Activated T-helper 17 cell treated with anti-CD3 and anti-CD28 coated beads, Interleukin-2, amount 50 U/mL, for 72 hours (primary cell): ENCODE results near the gene BTBD16. TPM values are rescaled to one million over a fixed set of nuclear protein-coding genes. Genes with fewer than 3 reads are reported as not detected.

ENCODE experiments used
- ATAC-seq: fragments of 150-1000 bp; cut with Tn5 transposase; replicated peaks from 2 replicates; pipeline ENCODE4 v1.10.0; 2021; ENCODE audit warnings: mild to moderate bottlenecking, moderate library complexity
- H3K27ac Mint-ChIP-seq: one replicate; pipeline ENCODE4 v1.8.0; 2022; ENCODE audit warnings: mixed read lengths
- H3K27me3 Mint-ChIP-seq: one replicate; pipeline ENCODE4 v1.8.0; 2022; ENCODE audit warnings: mixed read lengths
- H3K36me3 Mint-ChIP-seq: one replicate; pipeline ENCODE4 v1.8.0; 2022; ENCODE audit warnings: low read depth, mild to moderate bottlenecking, mixed read lengths
- H3K4me1 Mint-ChIP-seq: one replicate; pipeline ENCODE4 v1.8.0; 2022; ENCODE audit warnings: mixed read lengths
- H3K4me3 Mint-ChIP-seq: one replicate; pipeline ENCODE4 v1.8.0; 2022; ENCODE audit warnings: mild to moderate bottlenecking, mixed read lengths
- H3K9me3 Mint-ChIP-seq: one replicate; pipeline ENCODE4 v1.8.0; 2022; ENCODE audit warnings: mixed read lengths
- total RNA-seq, 2 donors: library from RNA; stranded (reverse); gene quantifications; one replicate each; pipeline ENCODE4 v1.2.3, GENCODE V29; 2022

Gene BTBD16
- total RNA-seq = not detected

DNA sequence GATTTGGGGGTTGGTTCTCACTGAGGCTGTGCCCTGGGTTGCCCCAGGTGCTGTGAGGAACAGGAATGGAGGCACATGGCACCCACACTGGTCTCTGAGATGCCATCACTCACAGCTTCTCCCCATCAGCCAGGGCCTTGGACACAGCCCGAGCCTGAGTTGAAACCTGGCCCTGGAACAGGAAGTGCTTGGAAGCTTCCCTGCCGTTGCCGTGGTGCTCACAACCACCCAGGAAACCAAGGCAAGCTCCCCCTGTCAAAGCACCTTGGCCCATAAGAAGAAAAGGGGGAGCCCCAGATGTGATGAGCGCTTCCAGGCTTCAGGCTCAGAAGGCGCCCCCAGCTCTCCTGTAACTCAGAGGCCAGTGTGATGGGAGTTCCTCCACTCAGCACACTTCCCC is at the start of gene BTBD16:
Gene BTBD16 (plus strand): TSS at position 221 of the 400 bp plus-strand sequence. CDS start 3,786 bp downstream, outside the sequence.
- no peaks in the 10 kb centered on the region for H3K9me3 Mint-ChIP-seq
- H3K4me1 Mint-ChIP-seq = no peaks in the 10 kb centered on the region
- H3K27ac Mint-ChIP-seq = no peak within 1 kb of the TSS
- H3K4me3 Mint-ChIP-seq = no peak within 1 kb of the TSS
- H3K36me3 Mint-ChIP-seq = no peaks in the 10 kb centered on the region
- peaks cover 9% of the 10 kb centered on the region for H3K27me3 Mint-ChIP-seq
- no peak for ATAC-seq

DNA sequence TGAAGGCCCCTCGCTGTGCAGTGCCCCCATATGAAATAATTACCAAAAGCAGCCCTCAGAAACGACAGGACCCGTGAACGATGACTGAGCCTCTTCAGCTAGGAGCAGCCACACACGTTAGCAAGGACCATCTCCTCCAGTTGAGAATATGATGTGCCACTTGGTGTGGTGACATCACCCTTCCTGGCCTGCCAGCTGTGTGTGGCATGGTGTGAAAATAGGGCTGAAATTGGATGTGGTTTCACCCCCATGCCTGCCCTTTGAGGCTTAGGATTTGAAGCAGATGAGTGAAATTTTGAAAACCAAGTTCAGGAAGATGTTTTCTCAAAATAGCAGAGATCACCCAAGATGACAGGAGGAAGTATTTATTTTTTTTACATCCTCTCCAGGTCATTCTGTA is 49.1 kb upstream of the BTBD16 start:
- Mint-ChIP-seq H3K4me1 (no peaks in the 10 kb centered on the region), H3K9me3 (no peaks in the 10 kb centered on the region), H3K36me3 (no peaks in the 10 kb centered on the region), H3K27me3 (peaks cover 20% of the 10 kb centered on the region), H3K4me3 (no peak overlapping the region), H3K27ac (no peak overlapping the region)
- no peak for ATAC-seq

DNA sequence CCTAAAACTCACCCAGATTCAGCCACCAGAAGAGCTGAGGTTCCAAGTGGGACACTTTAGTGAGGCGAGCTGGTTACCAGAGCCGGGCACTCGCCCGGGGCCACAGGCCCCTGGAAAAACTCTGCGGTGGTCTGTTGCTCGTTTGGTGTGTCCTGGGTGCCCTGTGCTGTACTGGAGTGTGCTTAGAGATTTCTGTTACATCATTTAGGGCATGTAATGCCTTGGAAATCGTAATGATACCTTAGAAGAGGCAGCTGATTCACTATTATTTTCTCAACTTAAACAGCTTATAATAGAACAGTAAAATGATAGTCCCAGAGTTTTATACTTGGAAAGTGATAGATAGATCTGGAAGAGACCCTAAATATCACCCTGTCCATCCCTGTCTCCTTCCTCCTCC is 48.5 kb upstream of the BTBD16 start:
- no peaks in the 10 kb centered on the region for H3K4me1 Mint-ChIP-seq
- no peaks in the 10 kb centered on the region for H3K9me3 Mint-ChIP-seq
- ATAC-seq = no peak
- peaks cover 23% of the 10 kb centered on the region for H3K27me3 Mint-ChIP-seq
- no peak overlapping the region for H3K4me3 Mint-ChIP-seq
- no peak overlapping the region for H3K27ac Mint-ChIP-seq
- H3K36me3 Mint-ChIP-seq = no peaks in the 10 kb centered on the region

DNA sequence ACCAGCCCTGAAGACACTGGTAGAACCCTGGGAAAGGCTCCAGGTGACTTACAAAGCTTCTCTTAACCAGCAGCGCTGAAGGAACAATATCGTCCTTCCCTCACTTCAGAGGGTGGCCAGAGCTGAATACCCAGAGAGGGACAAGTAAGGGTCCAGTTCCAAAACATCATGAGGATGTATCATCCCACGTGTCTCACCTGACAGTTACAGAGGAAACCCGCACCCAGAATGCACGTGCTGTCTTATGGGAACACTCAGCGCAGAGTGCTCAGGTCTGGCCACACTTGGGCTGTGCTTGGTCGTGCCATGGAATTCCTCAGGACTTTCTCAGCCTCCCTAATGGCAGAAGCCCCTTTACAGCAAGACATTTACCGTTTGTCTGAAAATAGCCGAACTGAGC is 46.9 kb upstream of the BTBD16 start:
- ATAC-seq = no peak
- no peak overlapping the region for H3K4me3 Mint-ChIP-seq
- no peak overlapping the region for H3K27ac Mint-ChIP-seq
- no peaks in the 10 kb centered on the region for H3K36me3 Mint-ChIP-seq
- H3K27me3 Mint-ChIP-seq = peaks cover 18% of the 10 kb centered on the region
- H3K9me3 Mint-ChIP-seq = no peaks in the 10 kb centered on the region
- H3K4me1 Mint-ChIP-seq = no peaks in the 10 kb centered on the region

DNA sequence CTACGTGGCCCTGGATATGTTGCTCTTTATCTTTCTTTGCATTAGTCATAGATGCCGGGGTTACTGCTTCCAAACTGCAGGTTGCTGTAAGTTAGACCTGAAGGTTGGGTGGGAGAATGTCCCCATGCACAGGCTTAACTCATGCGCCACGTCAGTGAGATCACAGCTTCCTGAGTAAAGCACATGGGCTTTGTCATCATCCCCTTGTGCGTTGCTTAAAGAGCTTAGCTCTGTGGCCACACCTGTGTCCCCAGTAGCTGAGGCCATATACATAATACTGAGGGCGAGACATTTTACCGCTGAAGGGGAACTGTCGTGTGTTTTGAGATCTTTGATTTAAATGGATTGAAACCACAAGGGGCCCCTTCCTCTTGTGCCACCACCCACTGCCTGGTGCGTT is 45.8 kb upstream of the BTBD16 start:
- peaks cover 22% of the 10 kb centered on the region for H3K27me3 Mint-ChIP-seq
- no peak for ATAC-seq
- H3K4me3 Mint-ChIP-seq = no peak overlapping the region
- no peaks in the 10 kb centered on the region for H3K4me1 Mint-ChIP-seq
- no peaks in the 10 kb centered on the region for H3K9me3 Mint-ChIP-seq
- H3K27ac Mint-ChIP-seq = no peak overlapping the region
- no peaks in the 10 kb centered on the region for H3K36me3 Mint-ChIP-seq

DNA sequence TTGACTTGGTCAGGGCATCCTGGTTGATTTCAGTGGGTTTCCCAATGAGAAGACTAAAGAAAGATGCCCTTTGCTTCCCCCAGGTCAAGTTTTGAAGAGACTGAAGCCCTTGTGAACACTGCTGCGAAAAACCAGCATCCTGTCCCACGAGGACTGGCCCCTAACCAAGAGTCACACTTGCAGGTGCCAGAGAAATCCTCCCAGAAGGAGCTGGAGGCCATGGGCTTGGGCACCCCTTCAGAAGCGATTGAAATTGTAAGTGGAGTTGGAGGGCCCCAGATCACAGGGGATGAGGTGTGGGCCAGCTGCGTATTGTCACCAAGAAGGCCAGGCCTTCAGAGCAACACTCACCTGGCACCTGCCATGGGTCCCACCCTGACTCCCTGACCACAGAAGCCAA is 43.3 kb upstream of the BTBD16 start:
- Mint-ChIP-seq H3K36me3 (no peaks in the 10 kb centered on the region), H3K4me1 (no peaks in the 10 kb centered on the region), H3K9me3 (no peaks in the 10 kb centered on the region), H3K4me3 (no peak overlapping the region), H3K27ac (no peak overlapping the region), H3K27me3 (peaks cover 17% of the 10 kb centered on the region)
- no peak for ATAC-seq

DNA sequence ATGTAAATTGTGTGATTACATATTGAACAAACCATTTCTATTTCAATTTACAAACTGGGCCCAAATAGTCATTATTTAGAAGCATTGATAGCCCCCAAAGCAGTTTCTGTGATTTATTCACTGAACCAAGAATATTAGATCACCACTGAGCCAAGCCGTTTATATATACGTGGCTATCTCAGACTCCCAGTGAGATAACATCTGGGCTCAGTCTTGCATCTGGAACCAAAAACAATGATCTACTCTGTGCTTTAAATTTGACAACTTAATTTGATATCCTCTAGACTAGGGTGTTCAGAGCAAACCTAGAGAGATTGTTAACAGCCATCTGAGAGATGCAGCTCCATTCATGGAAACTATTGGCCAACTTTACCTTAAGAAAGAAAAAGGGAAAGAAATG is 41.4 kb upstream of the BTBD16 start:
- H3K27ac Mint-ChIP-seq = no peak overlapping the region
- H3K4me1 Mint-ChIP-seq = no peaks in the 10 kb centered on the region
- H3K4me3 Mint-ChIP-seq = no peak overlapping the region
- no peaks in the 10 kb centered on the region for H3K9me3 Mint-ChIP-seq
- H3K36me3 Mint-ChIP-seq = no peaks in the 10 kb centered on the region
- peaks cover 17% of the 10 kb centered on the region for H3K27me3 Mint-ChIP-seq
- no peak for ATAC-seq

DNA sequence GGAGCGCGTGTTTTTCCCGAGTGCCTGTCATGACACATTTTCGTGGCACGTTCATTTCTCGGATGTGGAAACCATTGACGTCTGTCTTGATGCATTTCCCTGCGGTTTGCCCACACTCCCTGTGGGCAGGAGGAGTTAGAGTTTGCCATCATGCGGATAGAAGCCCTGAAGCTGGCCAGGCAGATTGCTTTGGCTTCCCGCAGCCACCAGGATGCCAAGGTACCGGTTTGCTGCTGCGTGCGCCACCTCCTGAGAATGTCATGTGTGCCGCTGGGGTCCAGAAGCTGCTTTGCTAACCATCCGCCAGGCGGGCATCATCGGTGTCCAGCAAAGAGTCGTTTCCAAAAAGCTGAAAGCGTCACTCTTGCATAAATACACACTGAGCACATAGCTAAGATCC is 40.9 kb upstream of the BTBD16 start:
- no peaks in the 10 kb centered on the region for H3K36me3 Mint-ChIP-seq
- no peaks in the 10 kb centered on the region for H3K9me3 Mint-ChIP-seq
- ATAC-seq = no peak
- H3K27me3 Mint-ChIP-seq = peaks cover 14% of the 10 kb centered on the region
- no peak overlapping the region for H3K4me3 Mint-ChIP-seq
- no peak overlapping the region for H3K27ac Mint-ChIP-seq
- H3K4me1 Mint-ChIP-seq = no peaks in the 10 kb centered on the region

DNA sequence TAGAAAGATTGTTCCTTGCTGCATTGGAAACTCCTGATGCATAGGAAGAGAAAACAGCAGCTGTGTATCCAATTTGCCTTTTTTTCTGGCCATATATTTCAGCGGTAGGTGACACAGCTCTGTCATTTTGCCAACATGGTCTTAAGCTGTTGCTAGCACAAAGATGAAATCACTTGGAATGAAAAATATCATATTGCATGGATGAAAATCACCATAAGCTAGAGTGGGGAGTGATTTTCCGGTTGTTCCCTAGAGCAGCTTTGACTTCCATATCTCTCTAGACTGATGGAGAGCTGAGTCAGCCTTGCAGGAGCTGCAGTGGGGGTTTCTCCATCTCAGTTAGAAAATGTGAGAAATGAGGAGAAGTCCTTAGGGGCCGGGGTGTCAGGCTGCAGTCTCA is 38.3 kb upstream of the BTBD16 start:
- Mint-ChIP-seq H3K27ac (no peak overlapping the region), H3K27me3 (peaks cover 9% of the 10 kb centered on the region), H3K4me1 (no peaks in the 10 kb centered on the region), H3K36me3 (no peaks in the 10 kb centered on the region), H3K9me3 (no peaks in the 10 kb centered on the region), H3K4me3 (no peak overlapping the region)
- ATAC-seq = no peak

DNA sequence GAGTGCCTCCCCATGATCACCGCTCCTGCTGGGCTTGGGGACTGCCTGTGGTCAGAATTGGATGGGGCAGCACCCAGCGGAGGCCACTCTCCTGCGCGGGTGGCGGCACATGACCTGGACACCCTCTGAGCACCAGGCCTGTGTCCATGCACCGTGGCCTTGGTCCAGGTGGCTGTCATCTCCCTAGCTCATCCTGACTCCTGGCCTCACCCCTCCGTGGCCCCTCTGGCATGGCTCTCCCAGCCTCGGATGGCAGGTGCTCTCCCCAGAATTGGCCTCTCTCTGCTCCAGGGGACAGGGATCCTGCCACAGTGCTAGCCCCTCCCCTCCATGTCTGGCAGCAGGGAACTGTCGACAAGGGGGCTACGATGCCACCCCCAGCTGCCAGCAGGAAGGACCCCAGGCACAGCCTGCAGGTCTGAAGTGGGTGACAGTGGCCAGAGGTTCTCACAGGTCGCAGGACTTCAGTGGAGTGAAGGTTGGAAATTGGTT is 37.2 kb upstream of the BTBD16 start:
- H3K27me3 Mint-ChIP-seq = peaks cover 9% of the 10 kb centered on the region
- no peak for ATAC-seq
- H3K9me3 Mint-ChIP-seq = no peaks in the 10 kb centered on the region
- no peak overlapping the region for H3K4me3 Mint-ChIP-seq
- no peak overlapping the region for H3K27ac Mint-ChIP-seq
- no peaks in the 10 kb centered on the region for H3K4me1 Mint-ChIP-seq
- no peaks in the 10 kb centered on the region for H3K36me3 Mint-ChIP-seq

DNA sequence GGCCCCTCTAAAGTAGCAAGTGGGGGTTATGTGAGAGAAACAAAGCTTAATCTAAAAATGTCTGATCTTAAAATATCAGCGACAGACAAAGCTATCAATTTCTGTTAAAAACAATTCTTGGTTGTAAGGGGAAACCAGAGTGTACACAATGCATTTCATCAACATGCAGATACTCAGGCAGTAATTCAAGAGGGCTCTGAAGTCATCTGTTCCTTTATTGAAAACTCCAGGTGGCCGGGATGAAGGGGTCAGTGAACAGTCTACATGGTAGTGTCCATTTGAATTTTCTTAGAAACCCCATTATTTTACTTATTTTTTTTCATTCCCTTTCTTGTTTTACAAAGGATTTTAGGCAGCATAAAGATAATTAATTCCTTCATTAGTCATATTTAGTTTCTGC is 36.7 kb upstream of the BTBD16 start:
- Mint-ChIP-seq H3K9me3 (no peaks in the 10 kb centered on the region), H3K36me3 (no peaks in the 10 kb centered on the region), H3K4me3 (no peak overlapping the region), H3K4me1 (no peaks in the 10 kb centered on the region), H3K27me3 (peaks cover 9% of the 10 kb centered on the region), H3K27ac (no peak overlapping the region)
- no peak for ATAC-seq

DNA sequence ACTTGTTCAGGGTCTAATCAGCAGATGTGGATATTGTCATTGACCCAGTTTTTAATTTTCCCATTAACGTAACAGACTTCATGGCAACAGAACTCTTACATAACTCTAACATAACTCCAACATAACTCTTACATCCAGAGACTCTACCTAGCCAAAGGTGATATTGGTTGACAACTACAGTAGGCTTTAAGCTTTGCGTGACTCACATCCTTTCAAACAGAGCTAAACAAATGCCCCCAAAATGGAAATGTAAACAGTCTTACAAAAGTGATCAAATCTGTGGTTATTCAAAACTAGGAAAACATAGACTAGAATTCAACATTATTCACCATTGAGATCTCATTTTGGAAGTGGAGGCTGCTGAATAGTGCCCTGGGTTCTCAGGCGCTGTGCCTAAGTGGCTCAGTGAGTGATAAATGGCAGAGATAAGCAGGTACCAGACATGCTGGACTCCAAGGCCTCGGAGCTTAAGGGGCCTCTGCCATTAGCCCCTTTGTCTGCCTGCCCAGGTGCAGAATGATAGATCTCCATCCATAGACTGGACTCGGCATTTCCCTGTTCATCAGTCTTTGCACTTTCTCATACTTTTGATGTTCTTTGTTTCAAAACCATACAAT is 34.3 kb upstream of the BTBD16 start:
- peaks cover 9% of the 10 kb centered on the region for H3K27me3 Mint-ChIP-seq
- no peaks in the 10 kb centered on the region for H3K36me3 Mint-ChIP-seq
- H3K27ac Mint-ChIP-seq = no peak overlapping the region

DNA sequence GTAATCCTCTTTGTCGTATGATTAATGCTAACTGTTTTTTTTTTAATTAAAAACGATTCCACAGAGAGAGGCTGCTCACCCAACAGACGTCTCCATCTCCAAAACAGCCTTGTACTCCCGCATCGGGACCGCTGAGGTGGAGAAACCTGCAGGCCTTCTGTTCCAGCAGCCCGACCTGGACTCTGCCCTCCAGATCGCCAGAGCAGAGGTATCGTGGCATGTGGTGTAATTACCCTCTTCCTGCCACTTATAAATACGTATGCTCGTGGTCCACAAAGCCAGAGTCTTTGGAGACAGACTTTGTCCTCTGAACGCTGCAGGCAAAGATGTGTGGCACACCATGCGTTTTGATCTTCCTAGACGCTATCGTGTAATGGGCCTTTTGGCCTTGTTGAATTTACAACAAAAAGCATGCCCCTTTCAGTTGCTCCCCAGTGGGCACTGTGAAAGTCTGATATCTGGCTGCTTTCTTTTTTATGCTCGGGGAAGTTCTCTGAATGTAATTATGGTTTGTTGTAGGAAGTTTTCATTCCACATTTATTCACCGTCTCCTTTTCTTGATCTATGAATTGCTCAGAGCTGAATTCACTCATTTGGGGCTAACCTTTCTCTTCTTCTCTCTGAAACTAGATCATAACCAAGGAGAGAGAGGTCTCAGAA is 33.6 kb upstream of the BTBD16 start:
- Mint-ChIP-seq H3K4me1 (no peaks in the 10 kb centered on the region), H3K9me3 (no peaks in the 10 kb centered on the region), H3K36me3 (no peaks in the 10 kb centered on the region), H3K27me3 (peaks cover 9% of the 10 kb centered on the region), H3K27ac (no peak overlapping the region), H3K4me3 (no peak overlapping the region)
- ATAC-seq = no peak

More for the DNA sequence above, 34.3 kb upstream of the BTBD16 start:
- no peaks in the 10 kb centered on the region for H3K9me3 Mint-ChIP-seq
- no peak for ATAC-seq
- H3K4me3 Mint-ChIP-seq = no peak overlapping the region
- no peaks in the 10 kb centered on the region for H3K4me1 Mint-ChIP-seq

DNA sequence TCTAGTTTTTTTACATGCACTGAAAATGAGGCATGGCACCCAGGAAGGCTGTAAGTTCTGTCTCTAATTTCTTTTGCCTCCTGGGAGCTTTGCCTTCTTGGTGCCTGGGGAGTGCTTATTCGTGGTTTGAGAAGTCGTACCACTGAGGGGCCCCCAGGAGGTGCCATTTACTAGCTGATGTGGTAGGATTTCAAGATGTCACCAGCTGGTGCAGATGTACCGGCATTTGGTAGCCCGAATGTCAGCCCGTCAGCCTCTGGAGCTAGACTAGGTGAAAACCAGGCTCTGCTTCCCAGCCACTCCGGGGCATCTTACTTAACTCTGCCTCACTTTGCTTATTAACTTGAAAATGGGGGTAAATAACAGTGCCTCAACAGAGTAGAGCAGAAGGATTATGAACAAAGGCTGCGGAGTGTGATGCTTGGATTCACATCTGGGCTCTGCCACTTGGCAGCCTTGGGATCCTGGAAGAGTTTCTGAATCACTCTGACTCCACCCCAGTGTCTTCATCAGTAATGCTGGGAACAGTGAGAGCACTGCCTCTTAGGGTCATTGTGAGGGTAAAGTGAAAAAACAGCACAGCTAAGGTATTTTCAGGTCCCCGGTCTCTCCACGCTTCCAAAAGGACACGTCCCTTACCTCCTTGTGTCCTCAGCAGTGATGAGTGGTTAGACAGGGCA is 31.4 kb upstream of the BTBD16 start:
- no peak overlapping the region for H3K27ac Mint-ChIP-seq
- peaks cover 9% of the 10 kb centered on the region for H3K27me3 Mint-ChIP-seq
- H3K36me3 Mint-ChIP-seq = no peaks in the 10 kb centered on the region
- no peaks in the 10 kb centered on the region for H3K9me3 Mint-ChIP-seq
- H3K4me1 Mint-ChIP-seq = no peaks in the 10 kb centered on the region
- ATAC-seq = no peak
- H3K4me3 Mint-ChIP-seq = no peak overlapping the region

DNA sequence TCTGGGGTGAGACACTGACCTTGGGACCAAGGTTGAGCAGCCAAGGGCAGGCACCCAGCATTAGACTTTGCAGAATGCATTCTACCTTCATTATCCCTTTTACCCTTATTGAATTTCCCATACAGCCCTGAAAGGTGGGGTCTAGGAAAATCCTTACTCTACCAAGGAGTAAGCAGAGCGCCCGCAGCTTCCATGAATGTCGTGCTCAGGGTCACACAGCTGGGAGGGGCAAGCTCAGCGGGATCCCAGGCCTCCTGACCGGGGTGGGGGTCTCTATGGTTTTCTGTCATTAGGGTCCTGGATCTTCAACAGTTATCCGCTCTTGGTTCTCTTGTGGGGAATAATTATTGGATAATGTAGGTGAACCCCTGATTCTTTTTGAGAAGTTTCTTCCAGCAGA is 30.7 kb upstream of the BTBD16 start:
- Mint-ChIP-seq H3K27ac (no peak overlapping the region), H3K4me3 (no peak overlapping the region), H3K27me3 (peaks cover 9% of the 10 kb centered on the region), H3K4me1 (no peaks in the 10 kb centered on the region), H3K9me3 (no peaks in the 10 kb centered on the region), H3K36me3 (no peaks in the 10 kb centered on the region)
- no peak for ATAC-seq
